ENCODE data around the gene PBXIP1. TPM values are rescaled to one million over a fixed set of nuclear protein-coding genes. Genes with fewer than 3 reads are reported as not detected.

Gene PBXIP1
- total and polyA plus RNA-seq, 4 donors = 3.8 to 42.8 (median 20.5) TPM

- no peak overlapping the region for H3K27ac ChIP-seq (ENCODE audit: low read depth in 1 of 2, low read length in 2 of 2)
- H3K27me3 ChIP-seq (ENCODE audit: control insufficient read depth in 4 of 4, insufficient read depth in 4 of 4, low read length in 3 of 4) = no peaks in the 10 kb centered on the region
- no peaks in the 10 kb centered on the region for H3K9me3 ChIP-seq (ENCODE audit: control insufficient read depth in 4 of 4, low read length in 3 of 4)
- H3K36me3 ChIP-seq (ENCODE audit: control insufficient read depth in 4 of 4, insufficient read depth in 3 of 4, low read depth in 1 of 4, low read length in 3 of 4) = no peaks in the 10 kb centered on the region
- H3K4me1 ChIP-seq (ENCODE audit: control insufficient read depth in 4 of 4, insufficient read depth in 4 of 4, low read length in 3 of 4) = peaks cover 6 to 55% (median 35%) of the 10 kb centered on the region in 4 donors
- TF ChIP-seq HNF4G (IDR thresholded peaks at IDR 0.05) (no peak), EGR1 (IDR thresholded peaks at IDR 0.05; ENCODE audit: low read depth in 2 of 2) (no peak), ZBTB33 (IDR thresholded peaks at IDR 0.05) (no peak), SP1 (IDR thresholded peaks at IDR 0.05) (no peak), HNF4A (conservative IDR thresholded peaks at IDR 0.05) (no peak), RXRA (IDR thresholded peaks at IDR 0.05) (no peak), JUND (IDR thresholded peaks at IDR 0.05) (no peak), TAF1 (conservative IDR thresholded peaks at IDR 0.05) (no peak), GABPA (IDR thresholded peaks at IDR 0.05 in 1 of 2, conservative IDR thresholded peaks at IDR 0.05 in 1 of 2) (no peak), CTCF (IDR thresholded peaks at IDR 0.05; ENCODE audit: low read depth, low read length, missing input control) (no peak), RAD21 (IDR thresholded peaks at IDR 0.05) (no peak), YY1 (IDR thresholded peaks at IDR 0.05) (no peak), NR2F2 (IDR thresholded peaks at IDR 0.05) (no peak), FOXA2 (IDR thresholded peaks at IDR 0.05) (no peak), FOXA1 (IDR thresholded peaks at IDR 0.05) (no peak)
- TF ChIP-seq, protein P1, sequence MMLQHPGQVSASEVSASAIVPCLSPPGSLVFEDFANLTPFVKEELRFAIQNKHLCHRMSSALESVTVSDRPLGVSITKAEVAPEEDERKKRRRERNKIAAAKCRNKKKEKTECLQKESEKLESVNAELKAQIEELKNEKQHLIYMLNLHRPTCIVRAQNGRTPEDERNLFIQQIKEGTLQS (IDR thresholded peaks at IDR 0.05) = no peak
- TF ChIP-seq, protein P2, sequence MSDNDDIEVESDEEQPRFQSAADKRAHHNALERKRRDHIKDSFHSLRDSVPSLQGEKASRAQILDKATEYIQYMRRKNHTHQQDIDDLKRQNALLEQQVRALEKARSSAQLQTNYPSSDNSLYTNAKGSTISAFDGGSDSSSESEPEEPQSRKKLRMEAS (IDR thresholded peaks at IDR 0.05) = no peak
- TF ChIP-seq, protein P3, sequence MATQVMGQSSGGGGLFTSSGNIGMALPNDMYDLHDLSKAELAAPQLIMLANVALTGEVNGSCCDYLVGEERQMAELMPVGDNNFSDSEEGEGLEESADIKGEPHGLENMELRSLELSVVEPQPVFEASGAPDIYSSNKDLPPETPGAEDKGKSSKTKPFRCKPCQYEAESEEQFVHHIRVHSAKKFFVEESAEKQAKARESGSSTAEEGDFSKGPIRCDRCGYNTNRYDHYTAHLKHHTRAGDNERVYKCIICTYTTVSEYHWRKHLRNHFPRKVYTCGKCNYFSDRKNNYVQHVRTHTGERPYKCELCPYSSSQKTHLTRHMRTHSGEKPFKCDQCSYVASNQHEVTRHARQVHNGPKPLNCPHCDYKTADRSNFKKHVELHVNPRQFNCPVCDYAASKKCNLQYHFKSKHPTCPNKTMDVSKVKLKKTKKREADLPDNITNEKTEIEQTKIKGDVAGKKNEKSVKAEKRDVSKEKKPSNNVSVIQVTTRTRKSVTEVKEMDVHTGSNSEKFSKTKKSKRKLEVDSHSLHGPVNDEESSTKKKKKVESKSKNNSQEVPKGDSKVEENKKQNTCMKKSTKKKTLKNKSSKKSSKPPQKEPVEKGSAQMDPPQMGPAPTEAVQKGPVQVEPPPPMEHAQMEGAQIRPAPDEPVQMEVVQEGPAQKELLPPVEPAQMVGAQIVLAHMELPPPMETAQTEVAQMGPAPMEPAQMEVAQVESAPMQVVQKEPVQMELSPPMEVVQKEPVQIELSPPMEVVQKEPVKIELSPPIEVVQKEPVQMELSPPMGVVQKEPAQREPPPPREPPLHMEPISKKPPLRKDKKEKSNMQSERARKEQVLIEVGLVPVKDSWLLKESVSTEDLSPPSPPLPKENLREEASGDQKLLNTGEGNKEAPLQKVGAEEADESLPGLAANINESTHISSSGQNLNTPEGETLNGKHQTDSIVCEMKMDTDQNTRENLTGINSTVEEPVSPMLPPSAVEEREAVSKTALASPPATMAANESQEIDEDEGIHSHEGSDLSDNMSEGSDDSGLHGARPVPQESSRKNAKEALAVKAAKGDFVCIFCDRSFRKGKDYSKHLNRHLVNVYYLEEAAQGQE (IDR thresholded peaks at IDR 0.05) = no peak
- H3K9ac ChIP-seq (ENCODE audit: low read depth in 1 of 2, low read length in 2 of 2) = no peak overlapping the region
- DNase-seq (ENCODE audit: low spot score) = no peak
- WGBS = 91% methylated on average over 8 of the region's 8 CpGs
- no peak overlapping the region for H3K4me3 ChIP-seq (ENCODE audit: low read depth in 1 of 3, low read length in 3 of 3)
These were observed 15.2 kb downstream of the PBXIP1 start for GRCh38 chr1:154940651-154941194.

Measured in liver (tissue), 9 donors.